ENCODE results near the gene THRSP.

The THRSP gene

GRCh38 chr11:78097666-78098385, 34.2 kb downstream of the THRSP start:
- DNase-seq (ENCODE audit: low spot score), result no peak

- no peak for DNase-seq (ENCODE audit: low spot score)
Observed at GRCh38 chr11:78099666-78100065, 36.0 kb downstream of the THRSP start.

- no peak for DNase-seq (ENCODE audit: low spot score)
Observed at GRCh38 chr11:78100261-78100660, 36.6 kb downstream of the THRSP start.

GRCh38 chr11:78100676-78101472, 37.2 kb downstream of the THRSP start:
- DNase-seq (ENCODE audit: low spot score), result no peak

- DNase-seq (ENCODE audit: low spot score), result no peak
Observed at GRCh38 chr11:78109081-78110015, 45.7 kb downstream of the THRSP start.

- DNase-seq (ENCODE audit: low spot score), result no peak
Observed at GRCh38 chr11:78110351-78110750, 46.7 kb downstream of the THRSP start.

GRCh38 chr11:78110830-78111229, 47.2 kb downstream of the THRSP start:
- DNase-seq (ENCODE audit: low spot score), result no peak

- DNase-seq (ENCODE audit: low spot score), result no peak
Observed at GRCh38 chr11:78111298-78111697, 47.6 kb downstream of the THRSP start.

GRCh38 chr11:78112582-78113275, 49.1 kb downstream of the THRSP start:
- DNase-seq (ENCODE audit: low spot score), result no peak

All from ecto neural progenitor cell (in vitro differentiated cells).